GM20000 (cell line): ENCODE data around the gene FAM229B.

Experiments
- DNase-seq: peaks from one replicate; pipeline ENCODE4 v3.0.0; 2012; ENCODE audit warnings: low spot score
- TF ChIP-seq, protein P1 (sequence below): IDR thresholded peaks from 2 replicates; pipeline ENCODE4 v1.5.1; 2012; ENCODE audit warnings: mild to moderate bottlenecking, control low read depth; ENCODE audit errors: extremely low read depth, missing control alignments

Gene FAM229B

GRCh38 chr6:112054001-112054400, 33.4 kb upstream of the FAM229B start, which contains the start of gene CCN6:
Gene CCN6, plus strand, starts transcription at chr6:112054104. Its CDS starts 254 bp downstream, at chr6:112054358.
- no peak for DNase-seq
- TF ChIP-seq, protein P1, sequence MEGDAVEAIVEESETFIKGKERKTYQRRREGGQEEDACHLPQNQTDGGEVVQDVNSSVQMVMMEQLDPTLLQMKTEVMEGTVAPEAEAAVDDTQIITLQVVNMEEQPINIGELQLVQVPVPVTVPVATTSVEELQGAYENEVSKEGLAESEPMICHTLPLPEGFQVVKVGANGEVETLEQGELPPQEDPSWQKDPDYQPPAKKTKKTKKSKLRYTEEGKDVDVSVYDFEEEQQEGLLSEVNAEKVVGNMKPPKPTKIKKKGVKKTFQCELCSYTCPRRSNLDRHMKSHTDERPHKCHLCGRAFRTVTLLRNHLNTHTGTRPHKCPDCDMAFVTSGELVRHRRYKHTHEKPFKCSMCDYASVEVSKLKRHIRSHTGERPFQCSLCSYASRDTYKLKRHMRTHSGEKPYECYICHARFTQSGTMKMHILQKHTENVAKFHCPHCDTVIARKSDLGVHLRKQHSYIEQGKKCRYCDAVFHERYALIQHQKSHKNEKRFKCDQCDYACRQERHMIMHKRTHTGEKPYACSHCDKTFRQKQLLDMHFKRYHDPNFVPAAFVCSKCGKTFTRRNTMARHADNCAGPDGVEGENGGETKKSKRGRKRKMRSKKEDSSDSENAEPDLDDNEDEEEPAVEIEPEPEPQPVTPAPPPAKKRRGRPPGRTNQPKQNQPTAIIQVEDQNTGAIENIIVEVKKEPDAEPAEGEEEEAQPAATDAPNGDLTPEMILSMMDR: no peak

GRCh38 chr6:112054555-112055190, 32.7 kb upstream of the FAM229B start:
- DNase-seq: no peak

GRCh38 chr6:112058243-112059032, 29.0 kb upstream of the FAM229B start:
- DNase-seq: no peak
- TF ChIP-seq, protein P1: no peak

More at GRCh38 chr6:112054555-112055190, 32.7 kb upstream of the FAM229B start:
- TF ChIP-seq, protein P1: no peak

DNA sequence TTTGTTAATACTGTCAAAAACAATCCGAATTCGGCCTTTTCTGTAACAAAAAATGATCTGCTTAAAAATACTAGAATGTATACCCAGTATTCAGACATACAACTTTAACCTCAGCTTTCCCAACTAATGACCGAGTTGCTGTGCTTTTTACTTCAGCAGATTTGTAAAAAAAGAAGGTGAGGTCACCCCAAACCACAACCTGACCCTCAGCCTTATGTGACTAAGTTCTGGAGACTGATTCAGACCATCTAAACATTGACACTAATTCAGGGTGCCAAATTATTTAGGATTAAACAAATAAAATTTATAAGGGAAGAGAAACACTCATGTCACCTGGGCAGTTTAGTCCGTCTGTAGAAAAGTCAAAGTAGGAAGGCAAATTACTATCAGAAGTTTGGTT, 25.8 kb upstream of the FAM229B start:
- TF ChIP-seq, protein P1: no peak
- DNase-seq: no peak

GRCh38 chr6:112062966-112063365, 24.4 kb upstream of the FAM229B start:
- DNase-seq: no peak
- TF ChIP-seq, protein P1: no peak

DNA sequence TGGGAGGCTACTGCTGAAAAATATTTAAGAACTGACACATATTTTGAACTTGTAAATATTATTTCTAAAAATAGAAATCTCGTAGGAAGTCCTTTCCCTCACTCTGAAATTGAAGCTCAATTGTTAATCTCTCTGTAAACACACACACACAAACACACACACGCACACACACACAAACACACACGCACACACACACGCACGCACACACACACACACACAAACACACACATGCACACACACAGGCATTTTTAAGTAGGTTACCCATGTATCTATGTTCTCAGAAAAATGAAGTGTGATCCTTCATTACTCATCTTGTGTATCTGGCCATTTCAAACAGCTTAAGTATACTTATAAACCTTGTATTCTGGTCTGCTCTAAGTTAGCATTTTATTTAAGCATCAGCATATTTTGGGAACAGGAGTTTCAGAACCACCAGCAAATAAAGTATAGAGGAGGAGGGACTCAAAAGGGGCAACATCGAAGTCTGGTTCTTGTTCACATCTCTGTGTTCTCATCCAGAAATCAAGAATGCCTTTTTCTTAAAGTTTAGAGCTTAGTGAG, 21.9 kb upstream of the FAM229B start:
- no peak for DNase-seq
- TF ChIP-seq, protein P1: no peak

DNA sequence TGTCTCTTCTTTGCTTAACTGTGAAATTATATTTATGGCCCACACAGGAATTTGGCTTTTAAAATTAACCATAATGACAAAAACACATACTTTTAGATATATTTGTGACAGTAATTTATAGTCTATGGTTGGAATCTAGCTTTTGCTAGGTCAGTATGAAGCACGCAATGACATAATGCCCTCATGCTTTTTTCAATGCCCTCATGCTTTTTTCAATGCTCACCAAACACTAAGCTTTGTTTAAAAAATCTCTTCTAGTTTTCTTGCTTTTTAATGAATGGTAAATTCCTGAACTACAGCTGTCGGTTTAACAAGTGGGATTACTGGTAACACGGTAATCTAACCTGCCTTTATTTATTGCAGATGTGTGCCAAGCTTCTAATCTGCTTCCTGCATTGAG, 20.8 kb upstream of the FAM229B start:
- DNase-seq: no peak
- TF ChIP-seq, protein P1: no peak
